ENCODE measurements around the gene IFNL4.

GRCh38 chr19:39199025-39199424 is 49.6 kb downstream of the IFNL4 start:
- TF ChIP-seq CTCF (IDR thresholded peaks at IDR 0.05; ENCODE audit: insufficient read depth, low read length) (no peak), GABPA (IDR thresholded peaks at IDR 0.05; ENCODE audit: low read depth) (no peak), POLR2AphosphoS5 (IDR thresholded peaks at IDR 0.05; ENCODE audit: low read depth) (no peak), REST (IDR thresholded peaks at IDR 0.05; ENCODE audit: insufficient replicate concordance, low read depth) (no peak)

Measured in HL-60 (cell line).